SK-N-MC (cell line): ENCODE results near the gene TPBGL.

Experiments
- EZH2 ChIP-seq: fragments of 200-600 bp; sonication (generic); IDR thresholded peaks from one replicate; pipeline ENCODE4 v1.6.1; 2017; ENCODE audit warnings: antibody characterized with exemption
- POLR2AphosphoS5 ChIP-seq: IDR thresholded peaks from 2 replicates; pipeline ENCODE4 v1.6.1; 2012; ENCODE audit warnings: mild to moderate bottlenecking, low read depth, low read length, borderline replicate concordance

DNA sequence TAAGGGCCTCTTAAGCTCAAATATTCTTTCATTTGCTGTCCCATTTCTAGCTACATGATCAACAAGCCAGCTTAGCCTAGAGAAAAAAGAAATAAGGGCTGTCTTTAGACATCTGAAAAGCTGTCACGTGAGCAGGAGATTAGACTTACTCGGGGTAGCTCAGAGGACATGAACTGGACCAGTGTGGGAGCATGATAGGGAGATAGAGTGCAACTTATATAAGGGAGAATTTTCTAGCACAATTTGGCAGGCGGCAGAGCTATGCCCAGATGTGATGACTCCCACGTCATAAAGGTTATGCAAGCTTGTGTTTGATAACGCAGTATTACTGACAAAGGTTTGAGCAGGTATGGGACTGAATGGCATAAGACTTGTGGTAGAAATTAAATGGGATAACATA, 28.2 kb upstream of the TPBGL start:
- TF ChIP-seq POLR2AphosphoS5 = no peak
- no peak for TF ChIP-seq EZH2
